Adrenal gland (tissue), 5 donors: ENCODE results near the gene SLC50A1.

Experiments used
- CTCF ChIP-seq, 6 experiments: fragments of 450-650 bp in 4 of 6; fragments of 200-600 bp in 2 of 6; sonication (generic) in 1 of 6; IDR thresholded peaks; 1 replicate in 5 of 6; 2 replicates in 1 of 6; pipeline versions ENCODE4 v1.5.1 to v1.8.0; 2016 to 2021; ENCODE audit warnings: antibody characterized with exemption in 6 of 6, mild to moderate bottlenecking in 2 of 6, moderate library complexity in 1 of 6
- POLR2A ChIP-seq, 2 donors: fragments of 450-650 bp; IDR thresholded peaks; one replicate each; pipeline ENCODE4 v1.6.1; 2017; ENCODE audit warnings: antibody characterized with exemption in 2 of 2, mild to moderate bottlenecking in 2 of 2, moderate library complexity in 1 of 2
- donor health status: DM: no; HTN: no; CAD: no.

- TF ChIP-seq POLR2A (IDR thresholded peaks at IDR 0.05) (no peak), CTCF (IDR thresholded peaks at IDR 0.05) (no peak)
Observed at GRCh38 chr1:155121249-155121648, 14.4 kb upstream of the SLC50A1 start.
